SHP77 treated with DMSO at 0.1 percent for 48 hours (cell line): ENCODE results near the gene FBXW10B.
A peak's percentile ranks its signal among the peaks of the same experiment; 100 is the strongest.
"Not testable (repeated sequence)": the region's sequence is repeated elsewhere in the genome, so short reads cannot be mapped to it uniquely, and the experiment has no call there.

Source experiments
- DNase-seq: peaks from one replicate; lab custom pipeline; 2025; lab: John Stamatoyannopoulos, UW

The FBXW10B gene

GRCh38 chr17:15630930-15631453, 11.5 kb upstream of the FBXW10B start:
- not testable (repeated sequence) for DNase-seq

GRCh38 chr17:15629991-15630390, 10.5 kb upstream of the FBXW10B start:
- DNase-seq, result not testable (repeated sequence)

GRCh38 chr17:15623661-15624209, 4.2 kb upstream of the FBXW10B start:
- DNase-seq, result not testable (repeated sequence)

DNA sequence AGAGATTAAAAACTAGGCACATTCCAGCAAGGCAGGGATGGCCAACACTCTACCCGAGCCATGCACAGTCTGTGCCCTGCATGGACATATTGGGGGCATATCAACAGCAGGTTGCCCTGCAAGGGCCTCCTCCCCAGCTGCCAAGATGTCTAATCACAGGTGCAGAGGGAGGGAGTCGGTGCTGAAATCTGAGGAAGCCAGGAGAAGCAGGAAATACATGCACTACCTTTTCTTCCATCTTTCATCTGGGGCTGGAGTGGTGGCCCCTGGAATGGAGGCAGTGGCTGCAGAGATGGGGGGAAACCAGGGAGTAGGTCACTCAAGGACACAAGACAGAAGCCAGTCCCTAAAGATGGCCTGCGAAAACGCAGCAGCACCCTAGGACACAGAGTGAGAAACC, 3.8 kb upstream of the FBXW10B start:
- DNase-seq, result not testable (repeated sequence)

- DNase-seq, result peak; percentile 76
These were observed 2.6 kb upstream of the FBXW10B start for GRCh38 chr17:15622124-15622523.

- not testable (repeated sequence) for DNase-seq
These were observed 2.7 kb downstream of the FBXW10B start for GRCh38 chr17:15616828-15617227.

- DNase-seq, result not testable (repeated sequence)
These were observed 3.7 kb downstream of the FBXW10B start for GRCh38 chr17:15615850-15616249.

GRCh38 chr17:15613111-15613510, 6.4 kb downstream of the FBXW10B start:
- not testable (repeated sequence) for DNase-seq

GRCh38 chr17:15592960-15593359, 26.5 kb downstream of the FBXW10B start:
- DNase-seq, result not testable (repeated sequence)

DNA sequence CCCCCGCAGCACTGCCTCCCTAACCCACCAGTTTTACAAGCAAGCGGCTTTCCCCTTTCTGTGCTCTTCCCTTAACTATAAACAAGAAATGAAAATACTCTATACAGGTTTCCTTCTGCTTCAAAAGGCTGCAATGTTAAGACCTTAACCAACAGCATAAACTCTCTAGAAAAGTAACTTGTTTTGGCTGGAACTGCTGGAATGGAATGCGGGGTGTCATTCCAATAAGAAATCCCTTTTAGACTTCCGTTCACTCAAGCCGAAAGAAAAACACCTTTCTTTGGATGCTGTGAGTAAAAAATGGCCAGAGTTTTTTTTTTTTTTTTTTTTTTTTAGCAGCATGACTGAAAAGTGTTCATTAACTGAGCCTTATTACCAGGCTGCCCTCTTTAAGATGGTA, 27.5 kb downstream of the FBXW10B start:
- not testable (repeated sequence) for DNase-seq

DNA sequence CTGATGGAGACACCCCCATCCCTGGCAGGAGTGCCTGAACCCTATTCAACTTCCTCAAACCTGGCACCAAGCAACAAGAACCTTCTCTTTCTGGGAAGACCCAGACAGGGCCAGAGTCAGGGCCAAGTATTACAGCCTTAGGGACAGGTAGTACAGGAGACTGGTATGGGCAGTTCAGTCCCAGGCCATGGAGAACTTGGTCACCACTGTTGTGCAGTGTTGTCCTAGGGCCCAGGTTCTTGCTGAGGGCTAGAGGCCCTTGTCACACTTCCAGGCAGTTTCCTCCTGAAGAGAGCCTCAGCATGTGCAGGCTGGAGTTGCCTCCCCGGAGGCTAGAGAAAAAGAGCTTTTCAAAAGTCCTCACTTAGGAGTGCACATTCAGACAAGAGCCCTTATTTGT, 28.7 kb downstream of the FBXW10B start:
- not testable (repeated sequence) for DNase-seq

- not testable (repeated sequence) for DNase-seq
These were observed 29.7 kb downstream of the FBXW10B start for GRCh38 chr17:15589544-15590536.

GRCh38 chr17:15588017-15588416, 31.5 kb downstream of the FBXW10B start:
- not testable (repeated sequence) for DNase-seq

GRCh38 chr17:15583313-15583712, 36.2 kb downstream of the FBXW10B start:
- not testable (repeated sequence) for DNase-seq

GRCh38 chr17:15581462-15581861, 38.0 kb downstream of the FBXW10B start:
- DNase-seq, result not testable (repeated sequence)

DNA sequence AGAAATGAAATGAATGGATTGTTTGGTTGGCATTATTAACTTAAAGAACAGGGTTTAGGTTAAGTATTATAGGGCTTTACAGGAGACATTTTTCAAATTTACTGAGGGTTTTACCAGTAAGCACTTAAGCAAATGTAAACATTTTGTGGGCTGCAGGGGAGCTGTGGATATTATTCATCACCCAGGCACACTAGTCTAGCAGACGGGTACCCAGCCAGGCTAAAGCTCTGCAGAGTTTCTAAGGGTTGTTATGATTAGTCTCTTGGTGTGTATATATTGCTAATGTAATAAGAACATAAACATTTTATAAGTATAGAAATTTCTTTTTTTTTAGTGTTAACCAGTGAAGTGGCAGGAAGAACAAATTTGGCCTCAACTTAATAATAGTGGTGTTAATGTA, 42.7 kb downstream of the FBXW10B start:
- not testable (repeated sequence) for DNase-seq

GRCh38 chr17:15574660-15575059, 44.8 kb downstream of the FBXW10B start:
- DNase-seq, result not testable (repeated sequence)

- DNase-seq, result not testable (repeated sequence)
These were observed 45.6 kb downstream of the FBXW10B start for GRCh38 chr17:15573870-15574269.
